SK-N-MC (cell line): ENCODE results near the gene KRTAP10-10.
"Not testable (repeated sequence)": the region's sequence is repeated elsewhere in the genome, so short reads cannot be mapped to it uniquely, and the experiment has no call there.

ENCODE experiments used
- DNase-seq: peaks from one replicate; pipeline ENCODE4 v3.0.0-alpha.2; 2011; ENCODE audit warnings: low read depth, low spot score
- H3K27ac ChIP-seq: fragments of 200-600 bp; sonication (generic); 2 replicates; pipeline ENCODE4 v1.5.1; 2016; ENCODE audit warnings: mixed run types
- H3K36me3 ChIP-seq: fragments of 200-600 bp; sonication (generic); 2 replicates; pipeline ENCODE4 v1.6.1; 2017; ENCODE audit warnings: antibody characterized with exemption, low read length, mixed read lengths; ENCODE audit not compliant: insufficient read depth
- H3K4me3 ChIP-seq: fragments of 200-600 bp; sonication (generic); 2 replicates; pipeline ENCODE4 v1.5.1; 2016
- H3K9ac ChIP-seq: fragments of 200-600 bp; sonication (generic); 2 replicates; pipeline ENCODE4 v1.8.0; 2017; ENCODE audit warnings: mixed run types, mixed read lengths; ENCODE audit not compliant: insufficient read length
- H3K9me3 ChIP-seq: fragments of 200-600 bp; sonication (generic); 2 replicates; pipeline ENCODE4 v1.6.1; 2017; ENCODE audit warnings: low read depth, mild to moderate bottlenecking, antibody characterized with exemption, low read length, moderate library complexity, mixed read lengths
- EZH2 ChIP-seq: fragments of 200-600 bp; sonication (generic); IDR thresholded peaks from one replicate; pipeline ENCODE4 v1.6.1; 2017; ENCODE audit warnings: antibody characterized with exemption
- FOXP2 ChIP-seq: optimal IDR thresholded peaks from 2 replicates; pipeline ENCODE3; 2011; ENCODE audit warnings: mild to moderate bottlenecking, moderate library complexity; ENCODE audit not compliant: insufficient read depth; ENCODE audit errors: extremely low read length, control extremely low read depth
- POLR2AphosphoS5 ChIP-seq: IDR thresholded peaks from 2 replicates; pipeline ENCODE4 v1.6.1; 2012; ENCODE audit warnings: mild to moderate bottlenecking, low read depth, low read length, borderline replicate concordance

KRTAP10-10 gene

DNA sequence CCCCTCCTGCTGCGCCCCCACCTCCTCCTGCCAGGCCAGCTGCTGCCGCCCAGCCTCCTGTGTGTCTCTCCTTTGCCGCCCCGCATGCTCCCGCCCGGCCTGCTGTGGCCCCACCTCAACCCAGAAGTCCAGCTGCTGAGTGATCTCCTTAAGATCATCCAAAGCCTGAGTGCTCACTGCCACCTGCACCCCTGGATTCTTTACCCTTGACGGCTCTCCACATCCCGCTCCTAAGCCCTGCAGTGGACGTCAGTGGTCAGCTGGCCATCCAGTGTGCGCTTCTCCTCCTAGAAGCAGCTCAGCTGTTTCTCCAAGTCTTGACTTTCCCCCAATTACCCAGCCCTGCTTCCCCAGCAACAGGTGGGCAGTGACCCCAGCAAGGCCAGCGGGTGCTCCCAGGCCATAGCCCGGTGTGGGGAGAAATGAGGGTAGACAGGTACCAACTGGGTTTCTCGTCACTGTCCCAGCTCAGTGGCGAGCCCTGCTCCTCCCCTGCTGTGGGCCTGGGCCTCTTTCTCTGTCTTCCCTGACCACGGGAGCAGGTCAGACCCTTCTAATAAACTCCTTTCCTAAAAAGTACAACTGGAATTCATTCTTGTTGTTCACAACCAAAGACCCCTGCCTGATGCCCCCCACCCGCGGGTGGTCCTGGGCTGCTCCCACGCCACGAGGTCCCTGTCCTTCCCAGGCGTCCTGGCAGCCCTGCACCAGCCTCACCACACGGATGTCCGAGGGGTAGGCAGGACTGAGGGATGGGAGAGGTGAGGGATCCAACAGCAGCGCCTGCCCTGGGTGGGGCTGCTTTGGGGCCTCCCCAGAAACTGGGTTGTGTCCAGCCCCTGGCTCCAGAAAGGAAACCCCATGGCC, 35.3 kb upstream of the KRTAP10-10 start:
- no peaks in the 10 kb centered on the region for H3K9me3 ChIP-seq
- DNase-seq: no peak
- no peak overlapping the region for H3K4me3 ChIP-seq
- TF ChIP-seq FOXP2: no peak
- TF ChIP-seq EZH2: no peak
- TF ChIP-seq POLR2AphosphoS5: no peak
- no peak overlapping the region for H3K9ac ChIP-seq
- H3K36me3 ChIP-seq: peaks cover 17% of the 10 kb centered on the region
- no peak overlapping the region for H3K27ac ChIP-seq

DNA sequence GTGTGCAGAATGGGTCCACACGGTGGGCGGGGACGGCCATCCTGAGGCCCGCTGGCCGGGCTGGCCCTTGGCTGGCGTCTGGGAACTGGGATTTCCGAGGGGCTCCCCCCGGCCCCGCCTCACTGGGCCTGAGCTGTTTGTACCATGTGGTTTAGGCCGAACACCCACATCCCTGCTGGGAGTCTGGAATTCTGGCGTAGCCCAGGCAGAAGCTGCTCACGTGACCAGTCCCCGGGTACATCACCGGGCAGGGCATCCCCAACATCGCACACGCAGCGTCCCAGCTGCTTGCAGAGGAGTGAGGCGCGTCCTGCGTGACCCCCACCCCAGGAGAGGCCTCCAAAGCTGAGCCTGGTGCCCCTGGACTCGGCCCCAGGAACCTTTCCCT, 34.7 kb upstream of the KRTAP10-10 start:
- Histone ChIP-seq H3K4me3 (no peak overlapping the region), H3K27ac (no peak overlapping the region), H3K36me3 (peaks cover 17% of the 10 kb centered on the region), H3K9ac (no peak overlapping the region), H3K9me3 (no peaks in the 10 kb centered on the region)
- TF ChIP-seq FOXP2: no peak
- TF ChIP-seq POLR2AphosphoS5: no peak
- no peak for TF ChIP-seq EZH2
- no peak for DNase-seq

DNA sequence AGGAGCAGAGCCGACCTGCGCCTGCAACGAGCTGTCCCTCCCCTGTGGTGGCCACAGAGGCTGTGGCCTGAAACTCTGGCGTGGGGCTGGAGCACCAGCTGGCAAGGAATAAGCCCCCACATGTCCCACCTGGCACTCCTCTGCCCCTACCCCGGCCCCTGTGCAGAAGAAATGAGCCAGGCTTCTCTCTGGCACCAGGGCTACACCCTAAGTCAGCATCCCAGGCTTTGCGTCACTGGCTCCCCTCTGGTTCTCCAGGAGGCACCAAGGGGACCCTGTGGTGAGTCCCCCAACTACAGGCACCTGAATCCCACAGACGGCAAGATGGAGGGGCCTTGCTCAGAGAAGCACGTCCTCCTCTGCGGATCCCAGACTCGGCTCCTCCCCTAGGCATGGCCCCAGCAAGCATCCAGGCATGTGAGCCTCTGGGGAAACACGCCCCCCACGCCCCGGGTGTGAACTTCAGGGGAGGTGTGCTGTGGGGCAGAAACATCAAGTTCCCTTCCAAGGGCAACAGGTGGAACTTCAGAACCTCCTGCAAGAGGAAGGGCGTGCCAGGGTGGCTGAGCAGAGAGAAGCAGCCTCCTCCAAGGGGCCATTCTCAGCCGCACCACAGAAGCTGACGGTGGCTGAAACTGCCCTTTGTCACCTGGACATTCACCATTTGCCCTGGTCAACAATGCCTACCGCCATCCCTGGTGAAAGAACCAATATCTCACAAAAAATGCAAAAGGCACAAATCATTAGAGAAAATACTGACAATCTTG, 33.9 kb upstream of the KRTAP10-10 start:
- TF ChIP-seq EZH2 (no peak), FOXP2 (no peak), POLR2AphosphoS5 (no peak)
- Histone ChIP-seq H3K9ac (no peak overlapping the region), H3K36me3 (peaks cover 17% of the 10 kb centered on the region), H3K27ac (no peak overlapping the region), H3K4me3 (no peak overlapping the region), H3K9me3 (no peaks in the 10 kb centered on the region)
- DNase-seq: no peak

DNA sequence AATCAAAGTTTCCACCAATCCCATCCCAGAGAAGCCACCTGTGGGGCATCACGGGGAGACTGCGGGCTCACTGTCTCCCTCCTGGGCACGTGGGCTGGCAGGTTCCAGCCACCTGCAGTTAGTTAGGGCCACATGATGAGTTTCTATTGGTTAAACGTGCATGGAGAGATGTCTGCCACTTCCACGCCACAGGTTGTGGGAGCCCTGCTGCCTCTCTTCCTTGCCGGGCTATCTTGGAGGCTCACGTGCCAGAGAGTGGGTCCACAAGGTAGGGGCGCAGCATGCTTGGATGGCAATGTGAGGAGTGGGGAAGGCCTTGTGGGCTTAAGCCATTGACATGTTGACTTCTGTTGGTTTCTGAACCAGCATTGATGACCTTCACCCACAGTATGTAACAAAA, 33.2 kb upstream of the KRTAP10-10 start:
- TF ChIP-seq FOXP2: no peak
- TF ChIP-seq EZH2: no peak
- no peak for TF ChIP-seq POLR2AphosphoS5
- peaks cover 17% of the 10 kb centered on the region for H3K36me3 ChIP-seq
- no peak overlapping the region for H3K9ac ChIP-seq
- no peak for DNase-seq
- H3K27ac ChIP-seq: no peak overlapping the region
- no peaks in the 10 kb centered on the region for H3K9me3 ChIP-seq
- no peak overlapping the region for H3K4me3 ChIP-seq

DNA sequence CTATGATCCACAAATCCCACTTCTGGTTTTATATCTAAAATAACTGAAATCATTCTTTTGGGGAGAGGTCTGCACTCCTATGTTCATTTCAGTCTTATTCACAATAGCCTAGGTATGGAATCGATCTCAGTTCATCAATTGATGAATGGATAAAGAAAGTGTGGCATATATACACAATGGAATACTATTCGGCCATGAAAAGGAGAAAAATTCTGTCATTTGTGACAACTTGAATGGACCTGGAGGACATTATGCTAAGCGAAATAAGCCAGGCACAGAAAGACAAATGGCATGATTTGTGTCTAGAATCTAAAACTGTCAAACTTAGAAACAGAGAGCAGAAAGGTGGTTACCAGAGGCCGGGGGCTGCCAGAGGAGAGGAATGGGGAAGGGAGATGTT, 30.7 kb upstream of the KRTAP10-10 start:
- peaks cover 17% of the 10 kb centered on the region for H3K36me3 ChIP-seq
- TF ChIP-seq FOXP2 (no peak), POLR2AphosphoS5 (no peak), EZH2 (no peak)
- no peak overlapping the region for H3K9ac ChIP-seq
- no peak overlapping the region for H3K4me3 ChIP-seq
- no peak overlapping the region for H3K27ac ChIP-seq
- H3K9me3 ChIP-seq: no peaks in the 10 kb centered on the region
- DNase-seq: no peak

DNA sequence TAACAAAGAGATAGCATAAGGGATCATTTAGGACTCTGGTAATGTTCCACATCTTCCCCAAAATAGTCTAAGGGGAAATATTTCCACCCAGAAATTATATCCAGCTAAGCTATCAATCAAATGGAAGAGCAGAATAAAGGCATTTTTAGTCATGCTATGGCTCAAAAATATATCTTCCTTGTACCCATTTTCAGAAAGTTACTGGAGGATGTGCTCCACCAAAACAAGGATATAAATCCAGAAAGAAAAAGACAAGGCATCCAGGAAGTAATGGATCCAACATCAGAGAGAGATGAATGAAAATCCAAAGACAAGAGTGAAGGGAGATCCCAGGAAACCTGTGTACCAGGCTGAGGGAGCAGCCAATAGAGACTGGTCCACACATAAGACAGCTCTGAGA, 28.0 kb upstream of the KRTAP10-10 start:
- no peak overlapping the region for H3K27ac ChIP-seq
- peaks cover 12% of the 10 kb centered on the region for H3K36me3 ChIP-seq
- TF ChIP-seq POLR2AphosphoS5 (no peak), EZH2 (no peak), FOXP2 (no peak)
- no peak for DNase-seq
- no peak overlapping the region for H3K4me3 ChIP-seq
- no peaks in the 10 kb centered on the region for H3K9me3 ChIP-seq
- H3K9ac ChIP-seq: no peak overlapping the region

DNA sequence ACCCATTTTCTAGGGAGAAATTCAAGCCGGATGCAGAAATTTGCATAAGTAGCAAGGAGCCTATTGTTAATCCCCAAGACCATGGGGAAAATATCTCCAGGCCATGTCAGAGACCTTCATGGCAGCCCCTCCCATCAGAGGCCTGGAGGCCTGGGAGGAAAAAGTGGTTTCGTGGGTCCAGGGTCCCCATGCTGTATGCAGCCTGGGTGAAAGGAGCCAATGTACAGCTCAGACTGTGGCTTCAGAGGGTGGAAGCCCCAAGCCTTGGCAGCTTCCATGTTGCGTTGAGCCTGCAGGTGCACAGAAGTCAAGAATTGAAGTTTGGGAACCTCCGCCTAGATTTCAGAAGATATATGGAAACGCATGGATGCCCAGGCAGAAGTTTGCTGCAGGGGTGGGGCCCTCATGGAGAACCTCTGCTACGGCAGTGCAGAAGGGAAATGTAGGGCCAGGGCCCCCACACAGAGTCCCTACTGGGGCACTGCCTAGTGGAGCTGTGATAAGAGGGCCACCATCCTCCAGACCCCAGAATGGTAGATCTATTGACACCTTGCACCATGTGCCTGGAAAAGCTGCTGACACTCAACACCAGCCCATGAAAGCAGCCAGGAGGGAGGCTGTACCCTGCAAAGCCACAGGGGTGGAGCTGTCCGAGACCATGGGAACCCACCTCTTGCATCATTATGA, 26.9 kb upstream of the KRTAP10-10 start:
- not testable (repeated sequence) for H3K27ac ChIP-seq, H3K9me3 ChIP-seq, H3K4me3 ChIP-seq, DNase-seq, H3K36me3 ChIP-seq, H3K9ac ChIP-seq

DNA sequence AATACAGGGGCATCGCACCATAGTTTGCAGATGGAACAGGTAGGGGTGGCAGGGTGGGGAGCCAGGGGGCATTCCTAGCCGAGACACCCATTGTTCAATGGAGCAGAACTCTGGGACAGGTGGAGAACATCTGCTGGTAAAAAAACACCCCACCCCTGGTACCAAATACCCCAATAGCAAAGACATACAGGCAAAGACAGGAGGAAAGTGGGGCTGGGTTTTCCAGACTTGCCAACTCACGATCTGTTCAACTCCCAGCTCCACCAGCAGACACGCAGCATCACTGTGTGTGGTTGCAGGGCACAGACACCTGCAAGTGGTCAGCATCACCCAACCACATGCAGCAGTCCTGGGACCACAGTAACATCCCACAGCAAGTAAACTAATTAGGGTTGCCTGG, 25.6 kb upstream of the KRTAP10-10 start:
- Histone ChIP-seq H3K9ac (no peak overlapping the region), H3K27ac (no peak overlapping the region), H3K4me3 (no peak overlapping the region), H3K9me3 (no peaks in the 10 kb centered on the region), H3K36me3 (no peaks in the 10 kb centered on the region; the same call in 1 of the 2 replicates)
- DNase-seq: no peak
- TF ChIP-seq FOXP2: no peak
